H9 (cell line): ENCODE results near the gene ZIM2. TPM values are rescaled to one million over a fixed set of nuclear protein-coding genes. Genes with fewer than 3 reads are reported as not detected.

Experiments
- DNase-seq: peaks from one replicate; pipeline ENCODE4 v3.0.0-alpha.2; 2017
- H2AFZ ChIP-seq: one replicate; pipeline ENCODE4 v1.6.1; 2013; ENCODE audit warnings: mild to moderate bottlenecking, low read length, control low read depth, moderate library complexity
- H2AK5ac ChIP-seq: 2 replicates; pipeline ENCODE4 v1.6.1; 2013; ENCODE audit warnings: low read length, control low read depth, mixed read lengths; ENCODE audit not compliant: insufficient read length
- H2BK120ac ChIP-seq: one replicate; pipeline ENCODE4 v1.6.1; 2013; ENCODE audit warnings: low read depth, mild to moderate bottlenecking, low read length, control low read depth, inconsistent platforms; ENCODE audit not compliant: poor library complexity, severe bottlenecking
- H2BK12ac ChIP-seq: 2 replicates; pipeline ENCODE4 v1.6.1; 2013; ENCODE audit warnings: low read length, control low read depth, mixed read lengths, low read depth; ENCODE audit not compliant: insufficient read length
- H2BK15ac ChIP-seq: 2 replicates; pipeline ENCODE4 v1.6.1; 2013; ENCODE audit warnings: low read depth, low read length, control low read depth
- H2BK20ac ChIP-seq: one replicate; pipeline ENCODE4 v1.6.1; 2013; ENCODE audit warnings: low read depth, mild to moderate bottlenecking, low read length, control low read depth, inconsistent platforms; ENCODE audit not compliant: poor library complexity, severe bottlenecking
- H2BK5ac ChIP-seq: 2 replicates; pipeline ENCODE4 v1.6.1; 2013; ENCODE audit warnings: low read length, control low read depth, mixed read lengths; ENCODE audit not compliant: insufficient read length
- H3K14ac ChIP-seq: 2 replicates; pipeline ENCODE4 v1.6.1; 2013; ENCODE audit warnings: low read length, control low read depth; ENCODE audit not compliant: insufficient read depth
- H3K18ac ChIP-seq: 2 replicates; pipeline ENCODE4 v1.6.1; 2013; ENCODE audit warnings: low read depth, mild to moderate bottlenecking, mixed read lengths, low read length, control low read depth; ENCODE audit not compliant: insufficient read length
- H3K23ac ChIP-seq: 2 replicates; pipeline ENCODE4 v1.6.1; 2013; ENCODE audit warnings: low read length, control low read depth, mixed read lengths, low read depth; ENCODE audit not compliant: insufficient read length
- H3K23me2 ChIP-seq: 2 replicates; pipeline ENCODE4 v1.6.1; 2013; ENCODE audit warnings: low read depth, mild to moderate bottlenecking, mixed read lengths, low read length, control low read depth; ENCODE audit not compliant: insufficient read length, poor library complexity, severe bottlenecking
- H3K27ac ChIP-seq: 2 replicates; pipeline ENCODE4 v1.5.1; 2013; ENCODE audit warnings: low read length, control low read depth, mixed read lengths, low read depth; ENCODE audit not compliant: insufficient read length
- H3K27me3 ChIP-seq: 2 replicates; pipeline ENCODE4 v1.6.1; 2013; ENCODE audit warnings: low read length, control low read depth, inconsistent platforms; ENCODE audit not compliant: insufficient read depth
- H3K4ac ChIP-seq: 2 replicates; pipeline ENCODE4 v1.6.1; 2013; ENCODE audit warnings: low read depth, mild to moderate bottlenecking, control low read depth, inconsistent platforms, low read length, moderate library complexity
- H3K4me1 ChIP-seq: 2 replicates; pipeline ENCODE4 v1.6.1; 2013; ENCODE audit warnings: low read length, control low read depth, inconsistent platforms; ENCODE audit not compliant: insufficient read depth
- H3K4me2 ChIP-seq: 2 replicates; pipeline ENCODE4 v1.6.1; 2013; ENCODE audit warnings: low read length, control low read depth, mixed read lengths; ENCODE audit not compliant: insufficient read length, insufficient read depth
- H3K56ac ChIP-seq: 2 replicates; pipeline ENCODE4 v1.6.1; 2013; ENCODE audit warnings: low read depth, mild to moderate bottlenecking, mixed read lengths, low read length, control low read depth; ENCODE audit not compliant: insufficient read length
- H3K79me1 ChIP-seq: 2 replicates; pipeline ENCODE4 v1.6.1; 2013; ENCODE audit warnings: low read depth, mild to moderate bottlenecking, moderate library complexity, low read length, control low read depth, inconsistent platforms; ENCODE audit not compliant: insufficient read depth, poor library complexity, severe bottlenecking
- H3K79me2 ChIP-seq: 2 replicates; pipeline ENCODE4 v1.6.1; 2013; ENCODE audit warnings: low read length, control low read depth, inconsistent platforms; ENCODE audit not compliant: insufficient read depth
- H3K9ac ChIP-seq: 2 replicates; pipeline ENCODE4 v1.6.1; 2013; ENCODE audit warnings: low read length, control low read depth, mixed read lengths; ENCODE audit not compliant: insufficient read length; ENCODE audit errors: extremely low read depth
- H3K9me3 ChIP-seq: one replicate; pipeline ENCODE4 v1.6.1; 2013; ENCODE audit warnings: low read depth, low read length, inconsistent platforms; ENCODE audit not compliant: control insufficient read depth
- H3T11ph ChIP-seq: one replicate; pipeline ENCODE4 v1.6.1; 2013; ENCODE audit warnings: mild to moderate bottlenecking, low read length, control low read depth, inconsistent platforms
- H4K20me1 ChIP-seq: one replicate; pipeline ENCODE4 v1.6.1; 2013; ENCODE audit not compliant: control insufficient read depth, insufficient read length, insufficient read depth
- H4K5ac ChIP-seq: 2 replicates; pipeline ENCODE4 v1.6.1; 2013; ENCODE audit warnings: low read depth, mild to moderate bottlenecking, mixed read lengths, low read length, control low read depth; ENCODE audit not compliant: insufficient read length
- H4K8ac ChIP-seq: replicated peaks from 2 replicates; pipeline ENCODE4 v1.6.1; 2013; ENCODE audit warnings: low read length, control low read depth, mixed read lengths, low read depth; ENCODE audit not compliant: insufficient read length
- H4K91ac ChIP-seq: 2 replicates; pipeline ENCODE4 v1.6.1; 2013; ENCODE audit warnings: low read depth, mild to moderate bottlenecking, moderate library complexity, mixed read lengths, low read length, control low read depth; ENCODE audit not compliant: insufficient read length
- H3K27ac Mint-ChIP-seq, 3 experiments: 2 replicates in 2 of 3; 3 replicates in 1 of 3; pipeline ENCODE4 v1.8.0; 2020 to 2021; ENCODE audit warnings: mixed read lengths in 3 of 3, mild to moderate bottlenecking in 1 of 3, moderate library complexity in 1 of 3
- H3K27me3 Mint-ChIP-seq: 2 replicates; pipeline ENCODE4 v1.8.0; 2021; ENCODE audit warnings: low read depth, mild to moderate bottlenecking, moderate library complexity, mixed read lengths
- H3K36me3 Mint-ChIP-seq, 3 experiments: 2 replicates in 2 of 3; 3 replicates in 1 of 3; pipeline ENCODE4 v1.8.0; 2020 to 2021; ENCODE audit warnings: low read depth in 3 of 3, mixed read lengths in 3 of 3; ENCODE audit not compliant: insufficient read depth in 1 of 3
- H3K4me1 Mint-ChIP-seq, 2 experiments: 2 replicates each; pipeline ENCODE4 v1.8.0; 2020; ENCODE audit warnings: mixed read lengths in 2 of 2
- H3K4me3 Mint-ChIP-seq, 2 experiments: 2 replicates in 1 of 2; 3 replicates in 1 of 2; pipeline ENCODE4 v1.8.0; 2020 to 2021; ENCODE audit warnings: mild to moderate bottlenecking in 2 of 2, mixed read lengths in 2 of 2, moderate library complexity in 1 of 2
- H3K9me3 Mint-ChIP-seq, 2 experiments: 2 replicates in 1 of 2; 3 replicates in 1 of 2; pipeline ENCODE4 v1.8.0; 2020; ENCODE audit warnings: mild to moderate bottlenecking in 2 of 2, mixed read lengths in 2 of 2, moderate library complexity in 1 of 2
- WGBS: extraction: QIAGEN DNeasy Blood & Tissue Kit; methylation state at CpG from one replicate; pipeline ENCODE4 v1.1.7; 2013; ENCODE audit warnings: missing lambda C conversion rate, low lambda C conversion rate, mixed read lengths; ENCODE audit not compliant: insufficient read length; ENCODE audit errors: extremely low coverage; 5-methylcytosine and 5-hydroxymethylcytosine counted together
- total RNA-seq: library from RNA; stranded (reverse); gene quantifications from 2 replicates; pipeline ENCODE4 v1.2.1, GENCODE V29; 2021
- TF ChIP-seq, protein P1 (sequence below): fragments of 200-600 bp; sonication (generic); conservative IDR thresholded peaks from 3 replicates; pipeline ENCODE4 v1.8.0; 2021; ENCODE audit warnings: antibody characterized with exemption, mild to moderate bottlenecking

Gene ZIM2
- total RNA-seq, 1 experiment from 2014 or later, result not detected

DNA sequence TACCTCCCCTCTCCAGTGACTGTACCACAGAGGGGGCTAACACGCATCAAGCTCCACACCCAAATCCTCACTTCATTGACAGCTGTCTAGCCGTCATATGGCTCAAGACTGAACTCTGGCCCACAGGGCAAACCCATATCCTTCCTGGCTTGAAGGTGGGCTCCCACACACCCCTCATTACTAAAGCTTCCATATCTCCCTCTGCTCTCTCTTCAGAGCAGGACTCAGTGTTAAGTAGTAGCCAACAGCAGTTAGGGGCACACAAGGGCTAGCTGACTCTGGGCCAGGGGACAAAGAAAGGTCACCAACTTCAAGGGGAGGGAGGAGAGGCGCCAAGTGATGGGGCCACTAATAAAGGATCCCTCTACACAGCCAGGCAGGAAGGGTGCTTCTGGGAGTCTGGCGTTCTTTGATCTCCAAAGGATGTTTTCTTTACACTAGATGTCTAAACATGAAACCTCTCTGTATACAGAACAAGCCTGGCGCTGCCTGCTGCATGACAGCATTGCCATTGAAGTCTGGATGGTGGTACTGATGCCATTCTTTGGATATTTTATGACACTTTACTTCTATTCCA lies 8.1 kb downstream of the ZIM2 start:
- H3K14ac ChIP-seq, result no peak overlapping the region
- H3T11ph ChIP-seq, result no peak overlapping the region
- H3K27ac Mint-ChIP-seq, result no peak overlapping the region
- H3K27ac ChIP-seq, result no peak overlapping the region
- no peak overlapping the region for H2BK12ac ChIP-seq
- H4K8ac ChIP-seq, result no peak overlapping the region
- no peaks in the 10 kb centered on the region for H3K23me2 ChIP-seq
- no peaks in the 10 kb centered on the region for H3K27me3 ChIP-seq
- H3K9me3 ChIP-seq, result peaks cover 70% of the 10 kb centered on the region
- no peaks in the 10 kb centered on the region for H4K20me1 ChIP-seq
- no peak overlapping the region for H3K9ac ChIP-seq
- no peak overlapping the region for H3K4me3 Mint-ChIP-seq
- no peak for DNase-seq
- H2BK5ac ChIP-seq, result no peak overlapping the region
- no peaks in the 10 kb centered on the region for H3K4me1 Mint-ChIP-seq
- H3K79me2 ChIP-seq, result no peaks in the 10 kb centered on the region
- no peak overlapping the region for H2AFZ ChIP-seq
- no peaks in the 10 kb centered on the region for H3K79me1 ChIP-seq
- no peak overlapping the region for H3K4ac ChIP-seq
- H3K18ac ChIP-seq, result no peak overlapping the region
- H4K5ac ChIP-seq, result no peak overlapping the region
- H3K27me3 Mint-ChIP-seq, result peaks cover 4% of the 10 kb centered on the region
- TF ChIP-seq, protein P1, sequence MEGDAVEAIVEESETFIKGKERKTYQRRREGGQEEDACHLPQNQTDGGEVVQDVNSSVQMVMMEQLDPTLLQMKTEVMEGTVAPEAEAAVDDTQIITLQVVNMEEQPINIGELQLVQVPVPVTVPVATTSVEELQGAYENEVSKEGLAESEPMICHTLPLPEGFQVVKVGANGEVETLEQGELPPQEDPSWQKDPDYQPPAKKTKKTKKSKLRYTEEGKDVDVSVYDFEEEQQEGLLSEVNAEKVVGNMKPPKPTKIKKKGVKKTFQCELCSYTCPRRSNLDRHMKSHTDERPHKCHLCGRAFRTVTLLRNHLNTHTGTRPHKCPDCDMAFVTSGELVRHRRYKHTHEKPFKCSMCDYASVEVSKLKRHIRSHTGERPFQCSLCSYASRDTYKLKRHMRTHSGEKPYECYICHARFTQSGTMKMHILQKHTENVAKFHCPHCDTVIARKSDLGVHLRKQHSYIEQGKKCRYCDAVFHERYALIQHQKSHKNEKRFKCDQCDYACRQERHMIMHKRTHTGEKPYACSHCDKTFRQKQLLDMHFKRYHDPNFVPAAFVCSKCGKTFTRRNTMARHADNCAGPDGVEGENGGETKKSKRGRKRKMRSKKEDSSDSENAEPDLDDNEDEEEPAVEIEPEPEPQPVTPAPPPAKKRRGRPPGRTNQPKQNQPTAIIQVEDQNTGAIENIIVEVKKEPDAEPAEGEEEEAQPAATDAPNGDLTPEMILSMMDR, result no peak
- no peak overlapping the region for H2BK15ac ChIP-seq
- no peak overlapping the region for H3K4me2 ChIP-seq
- no peak overlapping the region for H3K56ac ChIP-seq
- no peak overlapping the region for H2BK120ac ChIP-seq
- WGBS, result no CpG with 5 or more reads among the region's 5 CpGs
- no peak overlapping the region for H2BK20ac ChIP-seq
- peaks cover 11 to 44% (median 33%) of the 10 kb centered on the region in 3 experiments; a peak in 6 of 7 replicates for H3K36me3 Mint-ChIP-seq
- no peaks in the 10 kb centered on the region for H3K4me1 ChIP-seq
- H3K9me3 Mint-ChIP-seq, result peaks cover 91 to 96% of the 10 kb centered on the region in 2 experiments
- H3K23ac ChIP-seq, result no peak overlapping the region
- H4K91ac ChIP-seq, result no peak overlapping the region
- no peak overlapping the region for H2AK5ac ChIP-seq
